ENCODE results near the gene MBTPS1.

DNA sequence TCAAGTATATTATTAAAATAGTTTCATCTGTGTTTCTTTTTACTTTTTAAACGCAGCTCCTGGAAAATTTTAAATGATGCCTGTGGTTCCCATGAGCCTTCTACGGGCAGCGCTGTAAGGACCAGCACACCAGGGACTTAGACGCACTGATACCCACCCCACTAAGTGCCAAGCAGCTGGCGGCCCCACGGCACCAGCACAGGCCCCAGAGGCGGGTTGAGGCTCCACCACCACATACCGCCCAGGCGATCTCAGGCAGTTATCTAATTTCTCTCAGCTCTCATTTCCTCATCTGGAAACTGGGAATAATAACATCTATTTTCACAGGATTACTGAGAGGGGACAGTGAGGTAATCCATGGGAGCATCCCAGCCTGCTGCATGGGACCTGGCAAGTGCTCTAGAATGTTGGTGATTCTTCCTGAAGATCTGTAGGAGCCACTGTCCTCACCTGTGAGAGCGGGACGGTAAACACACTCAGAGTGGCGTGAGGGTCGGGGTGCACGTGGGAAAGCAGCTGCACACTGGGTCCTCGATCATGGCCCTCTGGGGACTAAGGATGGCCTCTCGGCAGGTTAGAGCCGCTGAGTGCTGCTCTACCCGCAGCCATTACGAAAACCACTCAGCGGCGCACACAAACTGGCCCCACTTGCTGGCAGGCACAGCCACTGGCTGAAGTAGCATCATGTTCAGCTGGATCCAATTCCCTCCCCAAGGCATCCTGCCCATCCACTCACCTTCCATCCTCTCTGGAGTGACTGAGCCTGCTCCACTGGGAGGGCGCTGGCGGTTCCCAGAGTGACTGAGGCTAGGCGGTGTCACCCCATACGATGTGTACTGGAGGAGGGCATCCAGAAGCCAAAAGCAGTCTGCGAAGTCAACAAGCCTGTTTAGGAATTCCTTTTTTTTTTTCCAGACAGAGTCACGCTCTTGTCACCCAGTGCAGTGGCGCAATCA, 56.5 kb downstream of the MBTPS1 start:
- TF ChIP-seq ZFP3 (CRISPR knock-in tag; IDR thresholded peaks at IDR 0.05) (no peak), BACH2 (CRISPR knock-in tag; IDR thresholded peaks at IDR 0.05; ENCODE audit: borderline replicate concordance) (no peak), ZNF565 (CRISPR knock-in tag; conservative IDR thresholded peaks at IDR 0.05; ENCODE audit: low read depth) (no peak), PPARA (CRISPR knock-in tag; IDR thresholded peaks at IDR 0.05; ENCODE audit: borderline replicate concordance) (no peak), ARNTL (CRISPR knock-in tag; IDR thresholded peaks at IDR 0.05; ENCODE audit: borderline replicate concordance, low read depth) (no peak), ZFP30 (CRISPR knock-in tag; IDR thresholded peaks at IDR 0.05) (no peak), ZNF70 (CRISPR knock-in tag; IDR thresholded peaks at IDR 0.05) (no peak), GLIS3 (CRISPR knock-in tag; IDR thresholded peaks at IDR 0.05) (no peak), TOX (CRISPR knock-in tag; IDR thresholded peaks at IDR 0.05; ENCODE audit: borderline replicate concordance) (no peak)
- TF ChIP-seq, protein P1, sequence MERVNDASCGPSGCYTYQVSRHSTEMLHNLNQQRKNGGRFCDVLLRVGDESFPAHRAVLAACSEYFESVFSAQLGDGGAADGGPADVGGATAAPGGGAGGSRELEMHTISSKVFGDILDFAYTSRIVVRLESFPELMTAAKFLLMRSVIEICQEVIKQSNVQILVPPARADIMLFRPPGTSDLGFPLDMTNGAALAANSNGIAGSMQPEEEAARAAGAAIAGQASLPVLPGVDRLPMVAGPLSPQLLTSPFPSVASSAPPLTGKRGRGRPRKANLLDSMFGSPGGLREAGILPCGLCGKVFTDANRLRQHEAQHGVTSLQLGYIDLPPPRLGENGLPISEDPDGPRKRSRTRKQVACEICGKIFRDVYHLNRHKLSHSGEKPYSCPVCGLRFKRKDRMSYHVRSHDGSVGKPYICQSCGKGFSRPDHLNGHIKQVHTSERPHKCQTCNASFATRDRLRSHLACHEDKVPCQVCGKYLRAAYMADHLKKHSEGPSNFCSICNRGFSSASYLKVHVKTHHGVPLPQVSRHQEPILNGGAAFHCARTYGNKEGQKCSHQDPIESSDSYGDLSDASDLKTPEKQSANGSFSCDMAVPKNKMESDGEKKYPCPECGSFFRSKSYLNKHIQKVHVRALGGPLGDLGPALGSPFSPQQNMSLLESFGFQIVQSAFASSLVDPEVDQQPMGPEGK (CRISPR knock-in tag; IDR thresholded peaks at IDR 0.05; ENCODE audit: borderline replicate concordance): no peak
- TF ChIP-seq, protein P2, sequence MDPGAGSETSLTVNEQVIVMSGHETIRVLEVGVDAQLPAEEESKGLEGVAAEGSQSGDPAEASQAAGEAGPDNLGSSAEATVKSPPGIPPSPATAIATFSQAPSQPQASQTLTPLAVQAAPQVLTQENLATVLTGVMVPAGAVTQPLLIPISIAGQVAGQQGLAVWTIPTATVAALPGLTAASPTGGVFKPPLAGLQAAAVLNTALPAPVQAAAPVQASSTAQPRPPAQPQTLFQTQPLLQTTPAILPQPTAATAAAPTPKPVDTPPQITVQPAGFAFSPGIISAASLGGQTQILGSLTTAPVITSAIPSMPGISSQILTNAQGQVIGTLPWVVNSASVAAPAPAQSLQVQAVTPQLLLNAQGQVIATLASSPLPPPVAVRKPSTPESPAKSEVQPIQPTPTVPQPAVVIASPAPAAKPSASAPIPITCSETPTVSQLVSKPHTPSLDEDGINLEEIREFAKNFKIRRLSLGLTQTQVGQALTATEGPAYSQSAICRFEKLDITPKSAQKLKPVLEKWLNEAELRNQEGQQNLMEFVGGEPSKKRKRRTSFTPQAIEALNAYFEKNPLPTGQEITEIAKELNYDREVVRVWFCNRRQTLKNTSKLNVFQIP (CRISPR knock-in tag; IDR thresholded peaks at IDR 0.05; ENCODE audit: borderline replicate concordance, low read depth): no peak
- TF ChIP-seq, protein P3, sequence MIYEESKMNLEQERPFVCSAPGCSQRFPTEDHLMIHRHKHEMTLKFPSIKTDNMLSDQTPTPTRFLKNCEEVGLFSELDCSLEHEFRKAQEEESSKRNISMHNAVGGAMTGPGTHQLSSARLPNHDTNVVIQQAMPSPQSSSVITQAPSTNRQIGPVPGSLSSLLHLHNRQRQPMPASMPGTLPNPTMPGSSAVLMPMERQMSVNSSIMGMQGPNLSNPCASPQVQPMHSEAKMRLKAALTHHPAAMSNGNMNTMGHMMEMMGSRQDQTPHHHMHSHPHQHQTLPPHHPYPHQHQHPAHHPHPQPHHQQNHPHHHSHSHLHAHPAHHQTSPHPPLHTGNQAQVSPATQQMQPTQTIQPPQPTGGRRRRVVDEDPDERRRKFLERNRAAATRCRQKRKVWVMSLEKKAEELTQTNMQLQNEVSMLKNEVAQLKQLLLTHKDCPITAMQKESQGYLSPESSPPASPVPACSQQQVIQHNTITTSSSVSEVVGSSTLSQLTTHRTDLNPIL (CRISPR knock-in tag; IDR thresholded peaks at IDR 0.05; ENCODE audit: low read depth): no peak
